OCI-LY7 (cell line): ENCODE measurements around the gene CTBP2.

Source experiments
- EZH2phosphoT487 ChIP-seq: fragments of 200-600 bp; sonication (generic); IDR thresholded peaks from 2 replicates; pipeline ENCODE4 v1.6.1; 2018; ENCODE audit warnings: low read depth, borderline replicate concordance, mild to moderate bottlenecking, mixed run types, antibody characterized with exemption, low read length, moderate library complexity, mixed read lengths
- TF ChIP-seq, protein P1 (sequence below): fragments of 200-600 bp; sonication (generic); conservative IDR thresholded peaks from 2 replicates; pipeline ENCODE4 v1.5.1; 2014; ENCODE audit warnings: mild to moderate bottlenecking, antibody characterized with exemption, low read length, moderate library complexity, mixed read lengths

- TF ChIP-seq, protein P1, sequence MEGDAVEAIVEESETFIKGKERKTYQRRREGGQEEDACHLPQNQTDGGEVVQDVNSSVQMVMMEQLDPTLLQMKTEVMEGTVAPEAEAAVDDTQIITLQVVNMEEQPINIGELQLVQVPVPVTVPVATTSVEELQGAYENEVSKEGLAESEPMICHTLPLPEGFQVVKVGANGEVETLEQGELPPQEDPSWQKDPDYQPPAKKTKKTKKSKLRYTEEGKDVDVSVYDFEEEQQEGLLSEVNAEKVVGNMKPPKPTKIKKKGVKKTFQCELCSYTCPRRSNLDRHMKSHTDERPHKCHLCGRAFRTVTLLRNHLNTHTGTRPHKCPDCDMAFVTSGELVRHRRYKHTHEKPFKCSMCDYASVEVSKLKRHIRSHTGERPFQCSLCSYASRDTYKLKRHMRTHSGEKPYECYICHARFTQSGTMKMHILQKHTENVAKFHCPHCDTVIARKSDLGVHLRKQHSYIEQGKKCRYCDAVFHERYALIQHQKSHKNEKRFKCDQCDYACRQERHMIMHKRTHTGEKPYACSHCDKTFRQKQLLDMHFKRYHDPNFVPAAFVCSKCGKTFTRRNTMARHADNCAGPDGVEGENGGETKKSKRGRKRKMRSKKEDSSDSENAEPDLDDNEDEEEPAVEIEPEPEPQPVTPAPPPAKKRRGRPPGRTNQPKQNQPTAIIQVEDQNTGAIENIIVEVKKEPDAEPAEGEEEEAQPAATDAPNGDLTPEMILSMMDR, result no peak
- TF ChIP-seq EZH2phosphoT487, result no peak
These were observed 11.8 kb downstream of the CTBP2 start for GRCh38 chr10:125148528-125148927.
